RWPE2 (cell line): Measurements from ENCODE around the gene CNTRL.

Experiments
- ATAC-seq: fragments of 200-7000 bp; cut with Tn5 transposase; 3 replicates; pipeline ENCODE4 v1.9.1; 2021; ENCODE audit warnings: low read depth
- DNase-seq: peaks from one replicate; pipeline ENCODE4 v3.0.0-alpha.2; 2020; ENCODE audit warnings: low spot score
- H3K27ac ChIP-seq: fragments of 450-650 bp; 2 replicates; pipeline ENCODE4 v1.5.1; 2017; ENCODE audit warnings: mild to moderate bottlenecking; ENCODE audit not compliant: poor library complexity, severe bottlenecking
- H3K27me3 ChIP-seq: fragments of 250-450 bp; sonication (Bioruptor Pico); 2 replicates; pipeline ENCODE4 v1.5.1; 2021; ENCODE audit warnings: mild to moderate bottlenecking, moderate library complexity; ENCODE audit not compliant: insufficient read depth, poor library complexity, severe bottlenecking
- H3K36me3 ChIP-seq: fragments of 250-450 bp; sonication (Bioruptor Pico); 2 replicates; pipeline ENCODE4 v1.5.1; 2020; ENCODE audit warnings: low read depth, mild to moderate bottlenecking, moderate library complexity
- H3K4me1 ChIP-seq: fragments of 250-450 bp; sonication (Bioruptor Pico); 2 replicates; pipeline ENCODE4 v1.5.1; 2021; ENCODE audit warnings: mild to moderate bottlenecking, moderate library complexity; ENCODE audit not compliant: insufficient read depth, poor library complexity, severe bottlenecking
- H3K4me3 ChIP-seq: fragments of 250-450 bp; sonication (Bioruptor Pico); 2 replicates; pipeline ENCODE4 v1.5.1; 2021; ENCODE audit warnings: mild to moderate bottlenecking, moderate library complexity; ENCODE audit not compliant: severe bottlenecking
- H3K9me3 ChIP-seq: fragments of 250-450 bp; sonication (Bioruptor Pico); 2 replicates; pipeline ENCODE4 v1.5.1; 2021; ENCODE audit warnings: mild to moderate bottlenecking, moderate library complexity; ENCODE audit not compliant: severe bottlenecking
- CTCF ChIP-seq: fragments of 450-650 bp; IDR thresholded peaks from one replicate; pipeline ENCODE4 v1.5.1; 2017; ENCODE audit warnings: mild to moderate bottlenecking, moderate library complexity; ENCODE audit not compliant: poor library complexity, severe bottlenecking

CNTRL gene

GRCh38 chr9:121144482-121144881 lies 69.7 kb downstream of the CNTRL start:
- H3K4me1 ChIP-seq = peaks cover under 1% of the 10 kb centered on the region
- no peaks in the 10 kb centered on the region for H3K9me3 ChIP-seq
- no peak overlapping the region for H3K27ac ChIP-seq
- ATAC-seq (no peak), DNase-seq (no peak)
- H3K4me3 ChIP-seq = no peak overlapping the region
- no peak for TF ChIP-seq CTCF
- no peaks in the 10 kb centered on the region for H3K27me3 ChIP-seq
- H3K36me3 ChIP-seq = peaks cover 87% of the 10 kb centered on the region

GRCh38 chr9:121150188-121150587 lies 75.4 kb downstream of the CNTRL start:
- TF ChIP-seq CTCF = no peak
- Histone ChIP-seq H3K36me3 (peaks cover 51% of the 10 kb centered on the region), H3K4me1 (peaks cover 14% of the 10 kb centered on the region), H3K4me3 (no peak overlapping the region), H3K27me3 (no peaks in the 10 kb centered on the region), H3K9me3 (no peaks in the 10 kb centered on the region), H3K27ac (no peak overlapping the region)
- ATAC-seq (no peak), DNase-seq (no peak)

- Histone ChIP-seq H3K27ac (no peak overlapping the region), H3K36me3 (peaks cover 49% of the 10 kb centered on the region), H3K27me3 (no peaks in the 10 kb centered on the region), H3K9me3 (no peaks in the 10 kb centered on the region), H3K4me1 (peaks cover 33% of the 10 kb centered on the region), H3K4me3 (no peak overlapping the region)
- ATAC-seq = no peak
- no peak for DNase-seq
- TF ChIP-seq CTCF = no peak
These were observed 78.9 kb downstream of the CNTRL start for GRCh38 chr9:121153642-121154041.

- H3K36me3 ChIP-seq = peaks cover 54% of the 10 kb centered on the region
- peaks cover 33% of the 10 kb centered on the region for H3K4me1 ChIP-seq
- DNase-seq (no peak), ATAC-seq (peak; percentile 88)
- TF ChIP-seq CTCF = no peak
- no peaks in the 10 kb centered on the region for H3K9me3 ChIP-seq
- H3K27ac ChIP-seq = peak overlapping the region; percentile 47
- no peak overlapping the region for H3K4me3 ChIP-seq
- H3K27me3 ChIP-seq = no peaks in the 10 kb centered on the region
These were observed 80.0 kb downstream of the CNTRL start for GRCh38 chr9:121154782-121155181.

- Histone ChIP-seq H3K4me3 (no peak overlapping the region), H3K36me3 (peaks cover 58% of the 10 kb centered on the region)
- DNase-seq = no peak
These were observed 81.5 kb downstream of the CNTRL start for GRCh38 chr9:121156263-121156731.

More at GRCh38 chr9:121156263-121156731, 81.5 kb downstream of the CNTRL start:
- ATAC-seq = peak; percentile 82
- TF ChIP-seq CTCF = no peak
- Histone ChIP-seq H3K9me3 (no peaks in the 10 kb centered on the region), H3K27me3 (no peaks in the 10 kb centered on the region), H3K27ac (peak overlapping the region; percentile 47), H3K4me1 (peaks cover 33% of the 10 kb centered on the region)
